Suppressor macrophage treated with lipopolysaccharide for 4 hours (primary cell): Measurements from ENCODE around the gene KCNJ1.

Source experiments
- DNase-seq: peaks from one replicate; pipeline ENCODE4 v3.0.0-alpha.2; 2020

Gene KCNJ1

GRCh38 chr11:128846985-128847384 is 20.1 kb downstream of the KCNJ1 start:
- DNase-seq, result no peak

- DNase-seq, result no peak
Measured at GRCh38 chr11:128845334-128845780, 21.7 kb downstream of the KCNJ1 start.

GRCh38 chr11:128843198-128843785 is 23.8 kb downstream of the KCNJ1 start:
- DNase-seq, result no peak

GRCh38 chr11:128841461-128842072 is 25.5 kb downstream of the KCNJ1 start:
- DNase-seq, result no peak

GRCh38 chr11:128840783-128841182 is 26.3 kb downstream of the KCNJ1 start:
- DNase-seq, result no peak

GRCh38 chr11:128840137-128840536 is 27.0 kb downstream of the KCNJ1 start:
- DNase-seq, result no peak

- no peak for DNase-seq
Measured at GRCh38 chr11:128839081-128839480, 28.0 kb downstream of the KCNJ1 start.

GRCh38 chr11:128837627-128838026 is 29.5 kb downstream of the KCNJ1 start:
- no peak for DNase-seq

- peak; percentile 23 for DNase-seq
Measured at GRCh38 chr11:128835741-128836430, 31.2 kb downstream of the KCNJ1 start.

- no peak for DNase-seq
Measured at GRCh38 chr11:128834157-128834556, 32.9 kb downstream of the KCNJ1 start.

GRCh38 chr11:128832121-128832497 is 35.0 kb downstream of the KCNJ1 start:
- DNase-seq, result no peak

- peak; percentile 90 for DNase-seq
Measured at GRCh38 chr11:128831174-128832120, 35.6 kb downstream of the KCNJ1 start.

- no peak for DNase-seq
Measured at GRCh38 chr11:128830290-128831173, 36.6 kb downstream of the KCNJ1 start.

GRCh38 chr11:128828350-128828749 is 38.7 kb downstream of the KCNJ1 start:
- no peak for DNase-seq

- peak; percentile 37 for DNase-seq
Measured at GRCh38 chr11:128827191-128827893, 39.8 kb downstream of the KCNJ1 start.

GRCh38 chr11:128825050-128825784 is 41.9 kb downstream of the KCNJ1 start:
- DNase-seq, result no peak

GRCh38 chr11:128824191-128825049 is 42.7 kb downstream of the KCNJ1 start:
- no peak for DNase-seq

- no peak for DNase-seq
Measured at GRCh38 chr11:128823753-128824152, 43.3 kb downstream of the KCNJ1 start.

- no peak for DNase-seq
Measured at GRCh38 chr11:128822130-128822529, 45.0 kb downstream of the KCNJ1 start.

- DNase-seq, result no peak
Measured at GRCh38 chr11:128821556-128821955, 45.5 kb downstream of the KCNJ1 start.
